HEK293T (cell line): ENCODE measurements around the gene GSN.

Experiments
- CTCF ChIA-PET: fragments of 350-600 bp; formaldehyde crosslinking; extraction: SDS; loops from one replicate; lab custom pipeline; 2021; ENCODE audit warnings: antibody characterized with exemption, inconsistent platforms; lab: Yijun Ruan, JAX
- POLR2A ChIA-PET: fragments of 350-600 bp; formaldehyde crosslinking; extraction: SDS; loops from one replicate; lab custom pipeline; 2020; ENCODE audit warnings: antibody characterized with exemption, inconsistent platforms; lab: Yijun Ruan, JAX
- DNase-seq: peaks from one replicate; pipeline ENCODE4 v3.0.0; 2012; ENCODE audit warnings: mixed read lengths; ENCODE audit errors: extremely low spot score
- ARNT ChIP-seq: fragments of 450-650 bp; IDR thresholded peaks from 2 replicates; pipeline ENCODE4 v1.6.1; 2017; ENCODE audit warnings: mild to moderate bottlenecking
- BHLHE40 ChIP-seq: fragments of 450-650 bp; IDR thresholded peaks from 2 replicates; pipeline ENCODE4 v1.6.1; 2016; ENCODE audit warnings: mild to moderate bottlenecking, moderate library complexity, borderline replicate concordance
- CTBP1 ChIP-seq: fragments of 450-650 bp; IDR thresholded peaks from 2 replicates; pipeline ENCODE4 v1.6.1; 2016; ENCODE audit warnings: borderline replicate concordance
- ELF4 ChIP-seq: fragments of 450-650 bp; IDR thresholded peaks from 2 replicates; pipeline ENCODE4 v1.6.1; 2017; ENCODE audit warnings: antibody characterized with exemption
- FOXA1 ChIP-seq: fragments of 450-650 bp; IDR thresholded peaks from 2 replicates; pipeline ENCODE4 v1.6.1; 2016; ENCODE audit warnings: mild to moderate bottlenecking
- FOXK2 ChIP-seq: fragments of 450-650 bp; IDR thresholded peaks from 2 replicates; pipeline ENCODE4 v1.6.1; 2016; ENCODE audit warnings: mild to moderate bottlenecking
- FOXM1 ChIP-seq: fragments of 450-650 bp; IDR thresholded peaks from 2 replicates; pipeline ENCODE4 v1.6.1; 2017; ENCODE audit warnings: mild to moderate bottlenecking, borderline replicate concordance
- HDGF ChIP-seq: fragments of 450-650 bp; IDR thresholded peaks from 2 replicates; pipeline ENCODE4 v1.6.1; 2017; ENCODE audit warnings: antibody characterized with exemption, borderline replicate concordance
- L3MBTL2 ChIP-seq: fragments of 450-650 bp; conservative IDR thresholded peaks from 2 replicates; pipeline ENCODE4 v1.6.1; 2016; ENCODE audit warnings: mild to moderate bottlenecking
- LEF1 ChIP-seq: fragments of 450-650 bp; IDR thresholded peaks from 2 replicates; pipeline ENCODE4 v1.6.1; 2017; ENCODE audit warnings: mild to moderate bottlenecking, borderline replicate concordance
- NFRKB ChIP-seq: fragments of 450-650 bp; IDR thresholded peaks from 2 replicates; pipeline ENCODE4 v1.6.1; 2016; ENCODE audit warnings: mild to moderate bottlenecking, moderate library complexity
- SP1 ChIP-seq: fragments of 450-650 bp; IDR thresholded peaks from 2 replicates; pipeline ENCODE4 v1.6.1; 2017
- SUZ12 ChIP-seq: fragments of 450-650 bp; IDR thresholded peaks from 2 replicates; pipeline ENCODE4 v1.6.1; 2016; ENCODE audit warnings: mild to moderate bottlenecking
- TARDBP ChIP-seq: fragments of 450-650 bp; IDR thresholded peaks from 2 replicates; pipeline ENCODE4 v1.6.1; 2016
- ZNF384 ChIP-seq: fragments of 450-650 bp; IDR thresholded peaks from 2 replicates; pipeline ENCODE4 v1.6.1; 2016
- TF ChIP-seq, protein P1 (sequence below): fragments of 450-650 bp; IDR thresholded peaks from 2 replicates; pipeline ENCODE4 v1.6.1; 2016

The GSN gene

GRCh38 chr9:121222524-121223171 lies 45.3 kb upstream of the GSN start:
- POLR2A ChIA-PET = no interaction called here
- no peak for TF ChIP-seq FOXA1
- TF ChIP-seq BHLHE40 = no peak
- TF ChIP-seq LEF1 = no peak
- no peak for TF ChIP-seq SUZ12
- peak; percentile 49 for DNase-seq
- CTCF ChIA-PET = interaction anchor here (1.2 kb wide), 1 partner anchor 11 kb away, joined by 4 read pairs; no protein-coding TSS in a partner anchor

DNA sequence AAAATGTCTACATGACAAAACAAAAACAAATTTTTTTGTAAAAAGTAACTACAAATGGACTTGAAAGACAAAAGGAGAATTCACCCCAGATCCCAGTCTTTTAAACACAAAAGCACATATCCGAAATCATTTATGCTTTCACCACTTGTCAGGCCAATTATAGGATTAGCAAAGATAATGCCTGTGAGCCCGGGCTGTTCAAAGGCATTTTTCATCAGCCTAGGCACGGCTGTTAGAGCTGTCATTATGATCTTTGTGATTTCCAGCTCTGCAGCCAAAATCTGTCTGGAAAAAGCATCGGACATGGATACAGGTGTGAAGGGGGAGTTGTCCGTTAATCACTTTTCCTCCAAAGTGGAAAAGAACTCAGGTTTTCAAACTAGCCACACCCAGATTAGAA lies 42.7 kb upstream of the GSN start:
- ChIA-PET POLR2A (no interaction called here), CTCF (interaction anchor here (0.6 kb wide), 1 partner anchor 43 kb away, joined by 3 read pairs; the partner anchor contains the start of gene GSN)
- TF ChIP-seq TARDBP (no peak), FOXM1 (no peak), ARNT (no peak), ELF4 (no peak), SUZ12 (no peak), FOXK2 (no peak), CTBP1 (no peak)
- TF ChIP-seq, protein P1, sequence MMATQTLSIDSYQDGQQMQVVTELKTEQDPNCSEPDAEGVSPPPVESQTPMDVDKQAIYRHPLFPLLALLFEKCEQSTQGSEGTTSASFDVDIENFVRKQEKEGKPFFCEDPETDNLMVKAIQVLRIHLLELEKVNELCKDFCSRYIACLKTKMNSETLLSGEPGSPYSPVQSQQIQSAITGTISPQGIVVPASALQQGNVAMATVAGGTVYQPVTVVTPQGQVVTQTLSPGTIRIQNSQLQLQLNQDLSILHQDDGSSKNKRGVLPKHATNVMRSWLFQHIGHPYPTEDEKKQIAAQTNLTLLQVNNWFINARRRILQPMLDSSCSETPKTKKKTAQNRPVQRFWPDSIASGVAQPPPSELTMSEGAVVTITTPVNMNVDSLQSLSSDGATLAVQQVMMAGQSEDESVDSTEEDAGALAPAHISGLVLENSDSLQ = no peak; the same call in 1 of the 2 replicates
- DNase-seq = no peak

DNA sequence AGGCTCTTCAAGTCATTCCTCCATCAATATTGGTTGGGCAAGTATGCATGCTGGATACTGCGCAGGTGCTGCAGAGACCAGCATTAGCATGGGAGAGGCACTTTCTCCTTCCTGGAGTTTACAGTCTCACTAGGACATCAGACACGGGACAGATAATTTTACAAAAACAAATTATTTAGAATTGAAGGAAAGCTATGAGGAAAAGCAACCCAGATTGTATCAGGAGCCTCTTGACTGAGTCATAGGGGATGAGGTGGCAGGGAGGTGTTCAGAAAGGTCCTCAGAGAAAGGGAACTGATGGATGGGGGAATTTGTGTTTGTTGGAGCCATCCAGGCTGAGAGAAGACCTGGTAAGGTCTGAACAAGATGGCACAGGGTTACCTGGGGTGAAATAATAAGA lies 41.8 kb upstream of the GSN start:
- no peak for DNase-seq
- TF ChIP-seq, protein P1 = no peak
- ChIA-PET CTCF (interaction anchor here (1.4 kb wide), 1 partner anchor 60 kb away, joined by 3 read pairs; no protein-coding TSS in a partner anchor), POLR2A (interaction anchor here (0.9 to 1.1 kb wide), 2 partner anchors 9 to 25 kb away, joined by 3 to 5 read pairs; partner anchors contain the start of gene RAB14)

GRCh38 chr9:121227862-121228261 lies 40.1 kb upstream of the GSN start:
- POLR2A ChIA-PET = no interaction called here
- CTCF ChIA-PET = no interaction called here
- TF ChIP-seq ZNF384 (no peak), NFRKB (no peak), SUZ12 (no peak), HDGF (no peak), TARDBP (no peak), ELF4 (no peak), FOXM1 (no peak), LEF1 (no peak), SP1 (no peak), FOXA1 (no peak), ARNT (no peak), CTBP1 (no peak), L3MBTL2 (no peak), BHLHE40 (no peak), FOXK2 (no peak)
- TF ChIP-seq, protein P1 = no peak
- DNase-seq = no peak

GRCh38 chr9:121230256-121230655 lies 37.7 kb upstream of the GSN start:
- ChIA-PET CTCF (no interaction called here), POLR2A (interaction anchor here (1.2 kb wide), 1 partner anchor 37 kb away, joined by 3 read pairs; the partner anchor contains the start of gene GSN)
- TF ChIP-seq ELF4 (no peak), HDGF (no peak), ARNT (no peak), SP1 (no peak), SUZ12 (no peak), TARDBP (no peak), CTBP1 (no peak), L3MBTL2 (no peak), LEF1 (no peak), FOXK2 (no peak), FOXA1 (no peak), ZNF384 (no peak), BHLHE40 (no peak)
- TF ChIP-seq, protein P1 = no peak
- DNase-seq = no peak

GRCh38 chr9:121232251-121232650 lies 35.7 kb upstream of the GSN start:
- CTCF ChIA-PET = no interaction called here

More at GRCh38 chr9:121232251-121232650, 35.7 kb upstream of the GSN start:
- no peak for DNase-seq
- no peak for TF ChIP-seq CTBP1
- no peak for TF ChIP-seq SUZ12
- TF ChIP-seq, protein P1 = no peak
- TF ChIP-seq NFRKB = no peak
- TF ChIP-seq FOXM1 = no peak
- TF ChIP-seq TARDBP = no peak
- TF ChIP-seq FOXA1 = no peak
- no peak for TF ChIP-seq ARNT
- TF ChIP-seq ELF4 = no peak
- no peak for TF ChIP-seq HDGF
- TF ChIP-seq ZNF384 = no peak
- no peak for TF ChIP-seq BHLHE40
- TF ChIP-seq FOXK2 = no peak
- TF ChIP-seq L3MBTL2 = no peak
- TF ChIP-seq SP1 = no peak
- no peak for TF ChIP-seq LEF1
- POLR2A ChIA-PET = no interaction called here
